ENCODE results near the gene DAAM1. TPM values are rescaled to one million over a fixed set of nuclear protein-coding genes. Genes with fewer than 3 reads are reported as not detected.
A peak's percentile ranks its signal among the peaks of the same experiment; 100 is the strongest.

Gene DAAM1
- total RNA-seq, 1 donor from 2014 or later = 69.9 TPM

DNA sequence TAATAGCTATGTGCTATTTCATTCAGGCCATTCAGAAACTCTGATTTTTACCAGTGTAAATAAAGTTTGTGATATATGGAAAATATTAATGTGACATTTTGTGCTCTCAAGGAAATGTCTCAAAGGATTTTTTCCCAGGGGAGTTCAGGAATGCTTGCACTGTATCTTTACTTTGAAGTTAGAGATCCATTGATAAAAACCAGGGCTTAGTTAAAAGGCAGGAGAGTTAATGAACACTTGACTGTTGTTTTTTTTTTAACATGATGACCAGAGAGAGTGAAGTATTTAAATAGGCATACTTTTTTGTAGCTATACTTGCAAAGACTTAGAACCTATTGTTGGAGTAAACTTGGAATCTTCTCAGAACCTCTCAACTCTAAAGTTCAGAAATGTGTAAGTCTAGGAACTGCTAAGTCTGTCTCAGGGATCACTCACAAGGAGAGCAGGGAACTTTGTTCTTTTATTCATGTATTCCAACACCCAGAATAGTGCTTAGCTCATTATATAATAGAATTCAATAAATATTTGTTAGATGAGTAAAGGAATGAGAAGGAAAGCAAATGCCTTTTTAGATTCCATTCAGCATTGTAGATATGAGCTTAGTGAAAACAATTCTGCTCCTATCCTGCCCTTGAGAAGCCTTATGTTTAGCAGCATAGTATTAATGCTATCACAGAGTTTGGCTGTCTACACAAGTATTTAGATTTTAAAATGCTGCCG lies 117.5 kb downstream of the DAAM1 start:
- peak overlapping the region; percentile 61 for H3K27ac Mint-ChIP-seq
- no peak for DNase-seq (ENCODE audit: low spot score, unreplicated experiment)
- TF ChIP-seq, protein P1, sequence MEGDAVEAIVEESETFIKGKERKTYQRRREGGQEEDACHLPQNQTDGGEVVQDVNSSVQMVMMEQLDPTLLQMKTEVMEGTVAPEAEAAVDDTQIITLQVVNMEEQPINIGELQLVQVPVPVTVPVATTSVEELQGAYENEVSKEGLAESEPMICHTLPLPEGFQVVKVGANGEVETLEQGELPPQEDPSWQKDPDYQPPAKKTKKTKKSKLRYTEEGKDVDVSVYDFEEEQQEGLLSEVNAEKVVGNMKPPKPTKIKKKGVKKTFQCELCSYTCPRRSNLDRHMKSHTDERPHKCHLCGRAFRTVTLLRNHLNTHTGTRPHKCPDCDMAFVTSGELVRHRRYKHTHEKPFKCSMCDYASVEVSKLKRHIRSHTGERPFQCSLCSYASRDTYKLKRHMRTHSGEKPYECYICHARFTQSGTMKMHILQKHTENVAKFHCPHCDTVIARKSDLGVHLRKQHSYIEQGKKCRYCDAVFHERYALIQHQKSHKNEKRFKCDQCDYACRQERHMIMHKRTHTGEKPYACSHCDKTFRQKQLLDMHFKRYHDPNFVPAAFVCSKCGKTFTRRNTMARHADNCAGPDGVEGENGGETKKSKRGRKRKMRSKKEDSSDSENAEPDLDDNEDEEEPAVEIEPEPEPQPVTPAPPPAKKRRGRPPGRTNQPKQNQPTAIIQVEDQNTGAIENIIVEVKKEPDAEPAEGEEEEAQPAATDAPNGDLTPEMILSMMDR (IDR thresholded peaks at IDR 0.05; ENCODE audit: unreplicated experiment) = no peak
- no peaks in the 10 kb centered on the region for H3K9me3 Mint-ChIP-seq (ENCODE audit: low read depth)
- no peaks in the 10 kb centered on the region for H3K36me3 Mint-ChIP-seq (ENCODE audit: insufficient read depth)
- no peak overlapping the region for H3K4me3 Mint-ChIP-seq (ENCODE audit: low read depth)
- H3K27me3 Mint-ChIP-seq = no peaks in the 10 kb centered on the region
- H3K4me1 Mint-ChIP-seq (ENCODE audit: low read depth) = peaks cover 16% of the 10 kb centered on the region

DNA sequence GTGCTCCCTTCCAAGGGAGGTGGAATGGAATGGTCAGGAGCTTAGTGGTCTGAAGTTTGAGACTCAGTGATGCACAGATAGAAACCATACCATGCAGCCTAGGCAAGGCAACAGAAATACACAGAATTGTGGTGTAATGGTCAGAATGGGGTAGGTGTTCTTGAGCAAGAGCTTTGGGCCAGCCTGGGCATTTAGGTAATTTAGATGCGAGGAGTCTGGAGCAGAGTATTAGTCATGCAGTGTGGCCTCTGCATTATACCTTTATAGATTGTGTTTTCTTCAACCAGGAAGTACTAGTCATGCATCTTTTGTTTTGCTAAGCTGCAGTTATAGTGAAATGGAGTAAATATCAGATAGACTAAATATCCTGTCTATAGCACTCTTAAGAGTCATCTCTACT lies 118.3 kb downstream of the DAAM1 start:
- Mint-ChIP-seq H3K4me3 (ENCODE audit: low read depth) (no peak overlapping the region), H3K36me3 (ENCODE audit: insufficient read depth) (no peaks in the 10 kb centered on the region), H3K4me1 (ENCODE audit: low read depth) (peaks cover 16% of the 10 kb centered on the region), H3K27ac (peak overlapping the region; percentile 36), H3K27me3 (no peaks in the 10 kb centered on the region), H3K9me3 (ENCODE audit: low read depth) (no peaks in the 10 kb centered on the region)
- DNase-seq (ENCODE audit: low spot score, unreplicated experiment) = no peak
- TF ChIP-seq, protein P1 (IDR thresholded peaks at IDR 0.05; ENCODE audit: unreplicated experiment) = no peak

DNA sequence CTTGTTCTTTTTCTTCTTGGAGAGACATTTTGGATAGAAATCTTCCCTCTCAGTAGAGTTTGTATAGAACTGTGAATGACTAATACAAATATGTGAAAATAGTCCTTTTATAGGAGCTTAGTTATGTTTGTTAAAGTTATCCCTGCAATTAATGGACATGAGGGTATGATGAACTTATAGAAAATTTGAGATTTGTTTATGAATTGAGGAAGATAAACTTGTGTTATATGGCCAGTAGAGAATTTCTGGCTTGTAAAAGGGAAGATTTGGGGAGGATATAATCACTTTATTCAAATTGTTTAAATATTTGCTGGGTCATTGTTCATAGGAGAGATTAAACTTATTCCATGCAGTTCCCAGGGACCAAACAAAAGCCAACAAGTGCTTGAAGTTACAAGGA lies 119.6 kb downstream of the DAAM1 start:
- H3K4me3 Mint-ChIP-seq (ENCODE audit: low read depth) = no peak overlapping the region
- peaks cover 16% of the 10 kb centered on the region for H3K4me1 Mint-ChIP-seq (ENCODE audit: low read depth)
- no peaks in the 10 kb centered on the region for H3K36me3 Mint-ChIP-seq (ENCODE audit: insufficient read depth)
- TF ChIP-seq, protein P1 (IDR thresholded peaks at IDR 0.05; ENCODE audit: unreplicated experiment) = no peak
- DNase-seq (ENCODE audit: low spot score, unreplicated experiment) = no peak
- H3K9me3 Mint-ChIP-seq (ENCODE audit: low read depth) = no peaks in the 10 kb centered on the region
- no peaks in the 10 kb centered on the region for H3K27me3 Mint-ChIP-seq
- H3K27ac Mint-ChIP-seq = no peak overlapping the region

DNA sequence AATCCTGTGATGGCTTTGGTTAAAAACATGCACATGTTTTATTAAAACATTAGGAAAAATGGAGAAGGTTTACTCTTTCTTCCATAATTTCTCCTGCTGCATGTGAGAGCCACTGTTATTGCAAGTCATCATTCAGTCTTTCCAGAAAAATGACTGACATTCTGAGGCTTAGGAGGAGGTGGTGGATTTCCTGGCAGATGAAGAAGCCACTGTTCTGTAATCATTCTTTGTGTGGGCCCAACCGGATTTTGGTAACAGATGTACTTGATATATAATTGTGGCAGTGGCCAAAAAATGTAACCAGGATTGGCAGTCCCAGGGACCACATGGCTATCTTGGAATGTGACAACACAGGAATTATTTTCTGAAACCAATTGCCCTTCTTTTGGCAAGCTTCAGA lies 120.2 kb downstream of the DAAM1 start:
- H3K4me1 Mint-ChIP-seq (ENCODE audit: low read depth) = peaks cover 18% of the 10 kb centered on the region
- no peaks in the 10 kb centered on the region for H3K27me3 Mint-ChIP-seq
- H3K9me3 Mint-ChIP-seq (ENCODE audit: low read depth) = no peaks in the 10 kb centered on the region
- no peak overlapping the region for H3K27ac Mint-ChIP-seq
- TF ChIP-seq, protein P1 (IDR thresholded peaks at IDR 0.05; ENCODE audit: unreplicated experiment) = no peak
- no peaks in the 10 kb centered on the region for H3K36me3 Mint-ChIP-seq (ENCODE audit: insufficient read depth)
- no peak for DNase-seq (ENCODE audit: low spot score, unreplicated experiment)
- H3K4me3 Mint-ChIP-seq (ENCODE audit: low read depth) = no peak overlapping the region

DNA sequence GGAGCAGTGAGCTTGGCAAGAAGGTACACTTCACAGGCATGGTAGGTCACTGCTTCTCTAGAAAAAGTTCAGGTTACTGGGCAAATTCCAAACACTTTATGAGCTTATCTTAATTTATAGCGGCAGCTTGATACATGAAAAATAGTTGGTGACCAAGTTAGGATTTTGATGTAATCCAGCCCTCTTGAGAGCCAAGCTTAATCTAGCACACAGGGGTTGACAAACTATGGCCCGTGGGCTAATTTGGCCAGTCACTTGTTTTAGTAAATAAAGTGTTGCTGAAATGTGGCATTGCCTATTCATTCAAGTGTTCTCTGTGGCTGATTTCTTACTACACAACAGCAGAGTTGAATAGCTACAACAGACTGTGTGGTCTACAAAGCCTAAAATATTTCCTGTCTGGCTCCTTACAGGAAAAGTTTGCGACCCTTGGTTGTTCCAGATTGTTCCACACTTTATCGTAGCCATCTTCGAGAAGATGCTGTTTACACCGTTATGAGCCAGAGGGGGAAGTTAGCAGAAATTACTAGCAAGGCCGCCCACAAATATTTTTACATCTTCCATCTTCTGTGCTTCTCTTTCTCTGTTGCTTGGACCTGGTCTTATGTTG lies 120.9 kb downstream of the DAAM1 start:
- Mint-ChIP-seq H3K9me3 (ENCODE audit: low read depth) (no peaks in the 10 kb centered on the region), H3K27ac (no peak overlapping the region), H3K27me3 (no peaks in the 10 kb centered on the region), H3K4me1 (ENCODE audit: low read depth) (peaks cover 18% of the 10 kb centered on the region), H3K4me3 (ENCODE audit: low read depth) (no peak overlapping the region), H3K36me3 (ENCODE audit: insufficient read depth) (no peaks in the 10 kb centered on the region)
- TF ChIP-seq, protein P1 (IDR thresholded peaks at IDR 0.05; ENCODE audit: unreplicated experiment) = no peak
- DNase-seq (ENCODE audit: low spot score, unreplicated experiment) = no peak

Data from progenitor cell of endocrine pancreas (in vitro differentiated cells).